Measurements from ENCODE around the gene SGCA.

Gene SGCA

DNA sequence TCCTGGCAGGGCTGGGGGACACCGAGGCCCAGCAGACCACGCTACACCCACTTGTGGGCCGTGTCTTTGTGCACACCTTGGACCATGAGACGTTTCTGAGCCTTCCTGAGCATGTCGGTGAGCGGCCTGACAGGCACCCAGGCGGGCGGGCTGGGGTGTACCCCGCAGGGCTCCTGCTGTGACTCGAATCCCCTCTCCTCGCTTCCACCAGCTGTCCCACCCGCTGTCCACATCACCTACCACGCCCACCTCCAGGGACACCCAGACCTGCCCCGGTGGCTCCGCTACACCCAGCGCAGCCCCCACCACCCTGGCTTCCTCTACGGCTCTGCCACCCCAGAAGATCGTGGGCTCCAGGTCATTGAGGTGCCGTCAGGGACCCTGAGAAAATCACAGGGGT lies 1.6 kb downstream of the SGCA start:
- DNase-seq = no peak

DNA sequence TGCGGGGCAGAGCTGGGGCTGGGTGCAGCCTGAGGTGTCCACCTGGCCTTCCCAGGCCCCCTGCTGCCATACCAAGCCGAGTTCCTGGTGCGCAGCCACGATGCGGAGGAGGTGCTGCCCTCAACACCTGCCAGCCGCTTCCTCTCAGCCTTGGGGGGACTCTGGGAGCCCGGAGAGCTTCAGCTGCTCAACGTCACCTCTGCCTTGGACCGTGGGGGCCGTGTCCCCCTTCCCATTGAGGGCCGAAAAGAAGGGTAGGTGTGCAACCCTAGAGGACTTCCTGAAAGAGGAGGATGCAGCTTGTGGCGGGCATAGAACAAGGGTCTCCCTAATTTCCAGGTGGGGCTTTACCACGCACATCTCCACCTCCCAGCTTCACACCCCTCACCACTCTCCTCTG lies 2.5 kb downstream of the SGCA start:
- DNase-seq = no peak

DNA sequence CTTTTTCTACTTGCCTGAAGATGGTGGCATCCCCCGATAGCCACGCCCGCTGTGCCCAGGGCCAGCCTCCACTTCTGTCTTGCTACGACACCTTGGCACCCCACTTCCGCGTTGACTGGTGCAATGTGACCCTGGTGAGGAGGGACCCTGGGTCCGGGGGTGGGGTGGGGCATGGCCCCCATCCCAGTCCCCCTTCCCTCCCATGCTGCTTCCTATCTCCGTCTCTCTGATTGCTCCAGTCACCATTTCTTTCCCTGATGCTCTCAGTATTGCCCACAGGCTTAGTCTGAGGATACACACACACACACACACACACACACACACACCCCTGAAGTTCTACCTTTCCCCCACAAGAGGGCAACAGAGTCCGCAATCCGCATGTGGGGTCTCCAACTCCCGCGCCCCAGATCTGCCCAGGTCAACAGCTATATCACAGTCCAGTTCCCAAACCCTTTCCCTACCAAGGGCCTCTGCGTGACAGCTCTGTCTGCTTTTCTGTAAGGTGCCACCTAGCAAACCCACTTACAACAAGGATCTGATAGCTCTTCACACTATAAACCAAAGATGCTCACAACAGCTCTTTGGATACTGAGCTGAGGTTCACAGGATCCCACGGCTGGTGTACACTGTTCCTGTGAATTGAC lies 3.4 kb downstream of the SGCA start:
- peak in 1 of 2 donors; percentile 8 for DNase-seq

DNA sequence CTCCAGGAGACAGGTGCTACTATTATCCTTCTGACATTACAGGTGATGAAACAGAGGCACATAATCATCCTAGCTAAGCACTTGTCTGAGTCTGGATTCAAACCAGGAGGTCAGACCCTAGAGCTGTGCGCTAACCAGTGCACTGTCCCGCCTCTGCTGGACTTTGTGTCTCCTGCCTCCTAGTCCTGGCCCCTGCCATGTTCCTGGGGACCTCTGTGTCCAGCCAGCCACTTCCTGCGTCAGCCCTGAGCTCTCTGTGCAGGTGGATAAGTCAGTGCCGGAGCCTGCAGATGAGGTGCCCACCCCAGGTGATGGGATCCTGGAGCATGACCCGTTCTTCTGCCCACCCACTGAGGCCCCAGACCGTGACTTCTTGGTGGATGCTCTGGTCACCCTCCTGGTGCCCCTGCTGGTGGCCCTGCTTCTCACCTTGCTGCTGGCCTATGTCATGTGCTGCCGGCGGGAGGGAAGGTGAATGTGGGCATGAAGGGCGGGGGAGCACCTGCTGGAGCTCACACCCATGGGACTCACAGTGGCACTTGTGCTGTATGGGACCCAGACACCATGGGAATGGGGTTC lies 4.2 kb downstream of the SGCA start:
- no peak for DNase-seq

DNA sequence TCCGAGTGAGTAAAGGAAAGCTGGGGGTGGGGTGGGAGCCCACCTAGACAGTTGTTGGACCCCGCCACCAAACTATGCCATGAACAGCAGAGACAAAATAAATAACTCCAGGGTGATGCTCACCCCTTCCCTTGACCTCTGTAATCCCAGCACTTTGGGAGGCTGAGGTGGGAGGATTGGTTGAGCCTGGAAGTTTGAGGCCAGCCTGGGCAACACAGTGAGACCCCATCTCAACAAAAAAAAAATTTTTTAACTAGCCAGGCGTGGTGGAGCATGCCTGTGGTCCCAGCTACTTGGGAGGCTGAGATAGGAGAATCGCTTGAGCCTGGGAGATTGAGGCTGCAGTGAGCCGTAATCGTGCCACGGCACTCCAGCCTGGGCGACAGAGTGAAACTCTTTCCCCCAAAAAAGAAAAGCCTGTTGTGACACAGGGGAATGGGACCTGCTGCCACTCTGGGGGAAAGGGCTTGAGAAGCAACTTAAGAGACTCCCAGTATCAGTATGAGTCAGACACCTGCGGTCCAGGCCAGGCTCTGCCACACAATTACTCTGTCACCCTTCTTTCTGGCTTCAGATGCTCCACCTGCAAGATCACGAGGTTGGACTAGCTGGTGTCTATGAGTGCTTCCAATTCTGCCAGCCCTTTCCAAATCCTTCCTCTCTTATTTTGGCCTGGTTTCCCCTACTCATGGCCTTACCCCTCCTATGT lies 5.0 kb downstream of the SGCA start:
- no peak for DNase-seq

GRCh38 chr17:50171371-50172071 lies 5.7 kb downstream of the SGCA start:
- no peak for DNase-seq

DNA sequence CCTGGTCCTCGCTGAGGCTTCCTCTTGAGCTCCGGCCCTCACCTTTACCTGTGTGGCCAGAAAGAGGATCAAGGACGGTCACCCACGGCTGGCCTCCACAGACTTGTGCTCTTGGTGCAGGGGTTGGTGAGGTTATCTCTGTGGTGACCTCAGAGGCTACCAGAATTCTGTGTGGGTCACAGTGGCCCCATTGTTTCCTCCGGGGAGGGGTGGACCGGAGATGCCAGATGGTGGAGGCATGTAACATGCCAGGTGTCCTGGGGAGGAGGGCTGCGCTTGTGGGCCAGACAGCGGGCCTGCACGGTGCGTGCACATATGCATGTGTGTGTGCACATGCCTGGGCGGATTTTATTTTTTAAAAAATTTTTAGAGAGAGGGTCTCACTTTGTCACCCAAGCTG lies 6.3 kb downstream of the SGCA start:
- DNase-seq = no peak

GRCh38 chr17:50172936-50173334 lies 7.1 kb downstream of the SGCA start:
- no peak for DNase-seq

DNA sequence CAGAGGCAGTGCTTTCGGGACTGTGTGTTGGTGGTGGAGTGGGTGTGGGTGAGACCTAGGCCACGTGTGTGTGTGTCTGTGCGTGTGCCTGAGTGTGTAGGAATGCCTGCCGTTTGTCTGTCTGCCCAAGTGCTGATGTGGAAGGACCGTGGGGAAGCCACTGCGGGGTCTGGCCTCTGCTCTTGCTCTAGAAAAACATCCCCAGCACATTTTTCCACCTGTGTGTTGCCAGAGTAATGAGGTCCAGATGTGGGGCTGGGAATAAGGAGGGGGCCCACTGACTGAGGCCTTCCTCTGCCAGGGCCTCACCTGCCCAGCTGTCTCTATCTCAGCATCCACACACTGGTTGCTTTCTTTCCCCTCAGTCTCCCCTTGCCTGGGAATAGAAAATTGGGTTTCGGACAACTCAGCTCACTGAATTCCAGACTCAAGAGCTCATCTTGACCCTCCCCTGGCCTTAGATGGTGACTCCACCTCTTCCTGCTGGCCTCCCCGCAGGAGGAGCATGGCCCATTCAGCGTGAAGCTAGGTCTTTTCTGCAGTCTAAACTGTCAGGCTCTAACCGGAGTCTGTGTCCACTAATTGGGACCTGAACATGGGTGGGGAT lies 7.6 kb downstream of the SGCA start:
- DNase-seq = no peak

- DNase-seq = no peak
Observed at GRCh38 chr17:50174444-50174843, 8.6 kb downstream of the SGCA start.

- no peak for DNase-seq
Observed at GRCh38 chr17:50175035-50175807, 9.4 kb downstream of the SGCA start.

DNA sequence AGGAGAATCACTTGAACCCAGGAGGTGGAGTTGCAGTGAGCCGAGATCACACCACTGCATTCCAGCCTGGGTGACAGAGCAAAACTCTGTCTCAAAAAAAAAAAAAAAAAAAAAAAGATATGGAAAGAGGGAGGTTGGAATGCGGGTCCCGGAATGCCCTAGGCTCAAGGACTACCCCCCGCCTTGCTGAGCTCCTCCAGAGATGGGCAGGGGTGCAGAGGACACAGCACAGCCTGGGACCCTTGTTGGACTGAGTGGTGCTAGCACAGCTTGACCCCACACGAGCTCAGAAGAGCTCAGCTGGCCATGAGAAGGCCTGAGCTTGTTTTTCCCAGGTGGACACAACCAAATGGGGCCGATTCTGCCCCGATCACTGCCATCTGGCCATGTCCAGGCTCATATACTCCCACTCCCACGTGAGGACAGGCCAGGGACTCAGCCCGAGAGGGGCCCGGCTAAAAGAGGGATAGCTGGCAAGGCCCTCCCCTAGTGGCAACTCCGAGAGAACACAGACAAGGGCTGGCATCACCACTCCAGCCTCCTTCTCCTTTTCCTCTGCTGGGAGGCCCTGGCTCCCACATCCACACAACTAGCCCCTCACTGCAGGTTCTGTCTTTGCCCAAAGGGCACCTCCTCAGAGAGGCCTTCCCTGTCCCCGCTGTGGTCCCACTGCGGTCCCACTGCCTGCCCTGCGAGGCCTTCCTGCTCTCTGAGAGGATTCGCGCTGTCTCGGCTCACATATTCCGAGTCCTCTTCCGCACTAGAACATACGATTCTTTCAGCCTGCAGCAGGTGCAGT lies 11.0 kb downstream of the SGCA start:
- DNase-seq = no peak

DNA sequence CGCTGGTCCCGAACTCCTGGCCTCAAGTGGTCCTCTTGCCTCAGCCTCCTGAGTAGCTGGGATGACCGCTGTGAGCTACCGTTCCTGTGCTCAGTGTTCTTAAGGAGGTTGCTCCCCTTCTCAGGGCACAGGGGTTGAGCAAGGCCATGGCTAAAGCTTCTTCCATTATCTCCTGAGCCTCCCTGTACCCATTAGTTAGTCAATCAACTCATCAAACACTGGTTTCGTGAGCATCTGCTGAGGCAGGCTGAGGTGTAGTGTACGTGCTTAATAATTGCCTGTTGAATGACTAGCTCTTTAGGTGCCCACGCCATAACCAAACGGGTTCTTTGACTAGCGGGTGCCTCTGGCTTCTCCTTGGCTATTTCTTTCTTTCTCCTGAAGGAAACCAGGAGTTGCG lies 11.7 kb downstream of the SGCA start:
- no peak for DNase-seq

DNA sequence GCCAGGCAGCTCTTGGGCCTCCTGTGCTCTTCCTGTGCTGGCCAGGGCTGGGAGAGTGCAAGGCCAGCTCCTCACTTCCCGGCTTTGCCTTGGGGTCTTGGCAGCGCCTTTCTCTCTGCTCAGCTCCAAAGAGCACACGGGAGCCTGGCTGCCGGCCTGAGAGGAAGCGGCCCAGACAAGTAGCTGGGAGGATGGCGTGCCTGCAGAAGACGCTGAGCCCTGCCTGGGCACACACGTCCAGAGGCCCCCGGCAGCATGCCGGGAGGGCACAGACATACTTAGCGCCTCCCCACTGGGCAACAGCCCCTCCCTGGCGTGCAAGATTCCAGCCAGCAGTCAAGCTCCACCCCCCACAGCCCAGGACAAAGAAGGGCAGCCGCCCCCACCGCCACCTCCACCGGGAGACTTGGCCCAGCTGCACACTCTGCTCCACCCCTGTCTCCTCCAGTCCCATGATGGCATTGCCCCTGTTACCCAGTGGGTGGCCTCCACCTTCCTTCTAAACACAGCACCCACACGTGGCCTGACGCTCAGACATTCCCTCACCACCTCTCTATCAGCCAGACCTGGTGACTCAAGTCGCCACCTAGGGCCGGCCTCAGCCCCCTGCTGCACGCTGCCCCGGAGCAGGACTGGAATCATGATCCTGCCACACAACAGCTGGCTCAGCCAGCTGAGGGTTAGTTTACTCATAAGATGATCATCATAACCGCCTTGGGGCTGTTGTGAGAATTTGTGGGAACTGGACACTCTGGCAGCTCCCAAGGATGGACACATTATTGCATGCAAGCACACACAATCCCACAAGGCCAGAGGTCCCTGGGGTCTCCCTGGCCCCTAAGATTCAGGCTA lies 12.4 kb downstream of the SGCA start:
- peak in 1 of 2 donors; percentile 51 for DNase-seq

- no peak for DNase-seq
Observed at GRCh38 chr17:50180111-50180510, 14.3 kb downstream of the SGCA start.

DNA sequence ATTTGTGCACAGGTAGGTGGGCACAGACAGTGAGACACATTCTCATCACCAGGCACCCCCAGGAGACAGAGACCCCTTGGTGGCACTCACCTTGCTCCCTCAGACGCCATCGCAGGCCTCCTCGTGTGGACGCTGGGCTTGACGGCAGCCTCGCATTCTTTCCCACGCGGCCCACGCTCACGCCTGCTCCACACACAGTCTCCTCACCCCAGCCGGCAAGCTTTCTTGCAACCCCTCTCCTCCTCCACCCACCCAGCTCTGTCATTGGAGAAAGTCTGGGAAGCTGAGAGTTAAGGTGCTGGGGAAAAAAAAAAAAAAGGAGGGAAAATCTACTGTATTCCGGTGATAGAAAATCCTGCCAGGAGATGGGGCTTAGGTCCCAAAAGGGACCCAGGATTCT lies 14.8 kb downstream of the SGCA start:
- no peak for DNase-seq

GRCh38 chr17:50181144-50181543 lies 15.3 kb downstream of the SGCA start:
- DNase-seq = peak; percentile 43 to 50

DNA sequence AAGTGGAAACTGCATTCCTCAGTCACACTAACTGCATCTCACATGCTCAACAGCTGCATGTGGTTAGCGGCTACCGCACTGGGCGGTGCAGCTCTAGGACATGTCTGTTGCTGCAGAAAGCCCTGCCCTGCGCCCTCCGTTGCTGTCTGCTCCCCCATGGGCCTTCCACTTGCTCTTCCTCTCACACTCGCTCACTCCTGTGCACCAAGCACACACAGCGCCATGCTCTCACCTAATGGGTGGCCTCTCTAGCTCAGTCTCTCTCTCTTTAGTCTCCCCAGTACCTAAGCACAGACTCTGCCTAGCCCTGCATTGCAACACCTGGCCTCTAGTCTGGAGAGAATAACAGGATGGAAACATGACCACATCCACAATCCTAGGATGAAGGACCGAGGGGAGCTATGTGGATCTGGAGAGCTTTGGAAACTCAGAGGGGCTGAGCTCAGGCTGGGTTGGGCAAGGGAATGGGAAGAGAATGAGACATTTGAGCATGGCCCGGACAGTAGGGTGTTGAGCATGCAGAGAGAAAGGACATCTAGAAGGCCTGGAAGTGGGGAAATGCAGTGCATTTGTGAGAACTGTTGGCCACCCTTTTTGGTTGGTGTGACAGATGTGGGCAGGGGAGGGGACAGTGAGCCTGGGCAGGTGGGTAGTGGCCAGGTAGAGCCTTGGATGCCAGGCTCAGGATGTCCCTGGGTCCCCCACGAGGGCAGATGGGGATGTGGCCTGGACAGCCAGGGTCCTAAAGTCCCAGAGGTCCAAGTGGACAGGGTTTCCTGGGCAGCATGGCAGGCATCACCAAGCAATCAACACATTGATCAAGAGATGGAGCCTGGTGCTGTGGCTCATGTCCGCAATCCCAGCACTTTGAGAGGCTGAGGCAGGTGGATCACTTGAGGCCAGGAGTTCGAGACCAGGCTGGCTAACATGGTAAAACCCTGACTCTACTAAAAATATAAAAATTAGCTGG lies 16.1 kb downstream of the SGCA start:
- no peak for DNase-seq

DNA sequence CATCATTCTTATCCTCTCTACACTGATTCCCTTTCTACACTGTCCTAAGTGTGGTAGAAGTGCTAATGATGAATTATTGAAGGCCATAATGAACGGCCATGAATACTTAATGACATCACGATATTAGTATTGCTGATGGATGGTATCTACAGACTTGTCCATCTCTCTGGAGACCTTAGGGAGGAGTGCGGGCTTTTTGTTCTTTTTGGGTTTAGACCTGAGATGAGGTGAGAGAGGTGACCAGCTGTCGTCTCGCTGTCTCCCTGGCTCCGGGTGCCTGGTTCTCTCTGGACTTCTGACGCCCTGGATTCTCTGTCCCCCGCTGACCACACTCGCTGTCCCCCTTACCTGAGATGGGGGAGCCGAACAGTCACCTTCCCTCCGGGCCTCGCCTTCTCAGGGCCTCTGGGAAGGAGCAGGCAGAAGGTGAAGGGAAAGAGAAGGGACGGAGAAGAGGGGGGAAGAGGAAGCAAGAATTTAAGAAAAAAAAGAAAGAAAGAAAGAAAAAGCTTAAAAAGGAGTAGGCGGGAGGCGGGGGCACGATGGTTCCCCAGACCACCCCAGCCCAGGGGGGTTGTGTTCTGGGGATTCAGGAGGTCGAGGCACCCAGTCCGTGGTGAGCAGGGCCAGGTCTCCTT lies 17.1 kb downstream of the SGCA start:
- DNase-seq = no peak

Measured in hippocampal formation (tissue), 2 donors.